Endothelial cell of umbilical vein (primary cell): ENCODE measurements around the gene MAML1. TPM values are rescaled to one million over a fixed set of nuclear protein-coding genes. Genes with fewer than 3 reads are reported as not detected.

Experiments used
- BruUV-seq: library from RNA; stranded (reverse); fragments of 400-500 nt; replicated peaks from 2 replicates; lab custom pipeline; 2021; lab: Mats Ljungman, UMichigan
- CTCF ChIA-PET: fragments of 300-600, 350-600 bp; sonication (Branson Sonifier 250); formaldehyde crosslinking; loops from one replicate; lab custom pipeline; 2021; ENCODE audit warnings: antibody characterized with exemption, inconsistent platforms; lab: Charles Lee
- POLR2A ChIA-PET: fragments of 300-600, 350-600 bp; sonication (Branson Sonifier 250); formaldehyde crosslinking; loops from one replicate; lab custom pipeline; 2021; ENCODE audit warnings: antibody characterized with exemption, inconsistent platforms; lab: Charles Lee
- DNase-seq: peaks from one replicate; pipeline ENCODE4 v3.0.0-alpha.2; 2011; ENCODE audit warnings: low read depth, low spot score
- FAIRE-seq: peaks from 2 replicates; lab custom pipeline; 2011; peaks lifted over from hg19 to GRCh38; lab: Jason Lieb, UNC
- H2AFZ ChIP-seq: 2 replicates; pipeline ENCODE4 v1.6.0; 2012; ENCODE audit warnings: low read depth, low read length, control low read depth, inconsistent platforms
- H3K27ac ChIP-seq: 2 replicates; pipeline ENCODE4 v1.5.1; 2011; ENCODE audit warnings: low read depth, mild to moderate bottlenecking, control low read depth, low read length, moderate library complexity; ENCODE audit not compliant: insufficient read depth
- H3K27me3 ChIP-seq, 2 experiments: 2 replicates each; pipeline versions ENCODE4 v1.6.0 to v1.6.1; 2011; ENCODE audit warnings: low read length in 2 of 2, mixed read lengths in 1 of 2; ENCODE audit not compliant: control insufficient read depth in 2 of 2, insufficient read depth in 2 of 2
- H3K36me3 ChIP-seq, 2 experiments: 2 replicates in 1 of 2; 3 replicates in 1 of 2; pipeline ENCODE4 v1.5.1; 2011; ENCODE audit warnings: low read length in 2 of 2, mild to moderate bottlenecking in 1 of 2, moderate library complexity in 1 of 2; ENCODE audit not compliant: control insufficient read depth in 2 of 2, insufficient read depth in 2 of 2; ENCODE audit errors: extremely low read depth in 1 of 2
- H3K4me1 ChIP-seq: 3 replicates; pipeline ENCODE4 v1.5.1; 2011; ENCODE audit warnings: mild to moderate bottlenecking, low read length; ENCODE audit not compliant: control insufficient read depth, insufficient read depth; ENCODE audit errors: extremely low read depth
- H3K4me2 ChIP-seq: 2 replicates; pipeline ENCODE4 v1.6.1; 2011; ENCODE audit warnings: low read length, control low read depth, mixed read lengths; ENCODE audit not compliant: insufficient read depth
- H3K4me3 ChIP-seq, 3 experiments: fragments of 200-600 bp in 1 of 3; sonication (generic), shearing (Covaris generic) in 1 of 3; replicated peaks in 1 of 3; 2 replicates each; pipeline ENCODE4 v1.5.1; 2011 to 2016; ENCODE audit warnings: control low read depth in 3 of 3, low read length in 3 of 3, mild to moderate bottlenecking in 2 of 3, inconsistent platforms in 1 of 3, low read depth in 1 of 3, moderate library complexity in 1 of 3; ENCODE audit not compliant: insufficient read depth in 1 of 3
- H3K79me2 ChIP-seq: 2 replicates; pipeline ENCODE4 v1.6.0; 2012; ENCODE audit warnings: low read length, inconsistent platforms; ENCODE audit not compliant: control insufficient read depth, insufficient read depth
- H3K9ac ChIP-seq: replicated peaks from 2 replicates; pipeline ENCODE3; 2011; ENCODE audit warnings: low read length, control low read depth; ENCODE audit not compliant: insufficient read depth; ENCODE audit errors: extremely low read depth
- H3K9me1 ChIP-seq: replicated peaks from 3 replicates; pipeline ENCODE4 v1.6.0; 2011; ENCODE audit warnings: mild to moderate bottlenecking, low read length; ENCODE audit not compliant: control insufficient read depth, insufficient read depth; ENCODE audit errors: extremely low read depth
- H3K9me3 ChIP-seq: replicated peaks from 2 replicates; pipeline ENCODE4 v1.5.1; 2012; ENCODE audit warnings: low read length, inconsistent platforms; ENCODE audit not compliant: control insufficient read depth, insufficient read depth
- H4K20me1 ChIP-seq: replicated peaks from 2 replicates; pipeline ENCODE3; 2011; ENCODE audit warnings: mild to moderate bottlenecking, low read length; ENCODE audit not compliant: control insufficient read depth, insufficient read depth; ENCODE audit errors: extremely low read depth
- EZH2 ChIP-seq: IDR thresholded peaks from 2 replicates; pipeline ENCODE4 v1.6.1; 2012; ENCODE audit warnings: borderline replicate concordance, low read depth, mild to moderate bottlenecking, moderate library complexity, low read length, inconsistent platforms; ENCODE audit not compliant: severe bottlenecking
- FOS ChIP-seq: IDR thresholded peaks from 2 replicates; pipeline ENCODE4 v1.6.1; 2011; ENCODE audit warnings: mild to moderate bottlenecking, low read length, moderate library complexity, borderline replicate concordance; ENCODE audit not compliant: insufficient read depth
- GATA2 ChIP-seq: IDR thresholded peaks from 2 replicates; pipeline ENCODE4 v1.7.0; 2011; ENCODE audit warnings: low read depth, mild to moderate bottlenecking, moderate library complexity, mixed read lengths, low read length; ENCODE audit not compliant: insufficient read length, insufficient read depth
- JUN ChIP-seq: IDR thresholded peaks from 2 replicates; pipeline ENCODE4 v1.6.1; 2011; ENCODE audit warnings: borderline replicate concordance, low read depth; ENCODE audit not compliant: insufficient read length, insufficient read depth
- MYC ChIP-seq: IDR thresholded peaks from one replicate; pipeline ENCODE4 v1.6.1; 2011; ENCODE audit warnings: mild to moderate bottlenecking, low read depth, low read length
- POLR2A ChIP-seq: IDR thresholded peaks from 2 replicates; pipeline ENCODE4 v1.6.1; 2012; ENCODE audit warnings: low read depth, mild to moderate bottlenecking, control low read depth, low read length
- POLR2AphosphoS5 ChIP-seq: IDR thresholded peaks from 2 replicates; pipeline ENCODE4 v1.6.1; 2012; ENCODE audit warnings: low read depth, mild to moderate bottlenecking, control low read depth, low read length, moderate library complexity; ENCODE audit not compliant: insufficient read depth
- dilution Hi-C: fragments of 300-500 bp; cut with MboI; formaldehyde crosslinking; loops from one replicate; pipeline ENCODE4 v1.15.0; 2019; ENCODE audit warnings: low sequenced_read_pairs; ENCODE audit not compliant: extremely low pct_ligation_motif_present
- intact Hi-C: fragments of 100-400 bp; cut with micrococcal nuclease; formaldehyde crosslinking; loops from one replicate; pipeline ENCODE4 v1.10.0; 2022
- polyA plus RNA-seq, 4 experiments: library from polyadenylated mRNA; depleted of rRNA in 3 of 4; stranded (reverse) in 3 of 4; unstranded in 1 of 4; fragments of >200 nt; gene quantifications; 2 replicates each; pipeline versions ENCODE4 v1.2.1 to v1.2.3, GENCODE V29; 2011 to 2012; ENCODE audit warnings: missing spikeins in 1 of 4
- total RNA-seq: library from RNA; stranded (reverse); gene quantifications from 2 replicates; pipeline ENCODE4 v1.2.3, GENCODE V29; 2021
- TF ChIP-seq, protein P1 (sequence below): IDR thresholded peaks from 2 replicates; pipeline ENCODE4 v1.6.1; 2011; ENCODE audit not compliant: insufficient read depth, insufficient read length
- TF ChIP-seq, protein P2 (sequence below), 2 donors: IDR thresholded peaks; 1 replicate in 1 of 2; 2 replicates in 1 of 2; pipeline ENCODE4 v1.5.1; 2011; ENCODE audit warnings: low read length in 2 of 2, mild to moderate bottlenecking in 2 of 2, moderate library complexity in 2 of 2, control low read depth in 1 of 2, inconsistent platforms in 1 of 2, low read depth in 1 of 2; ENCODE audit not compliant: insufficient read depth in 1 of 2; ENCODE audit errors: extremely low read depth in 1 of 2

MAML1 gene
- total and polyA plus RNA-seq, 2 donors (not counting 3 experiments of a cell fraction or from before 2014, with no cell fraction given), result 12.4 to 29.0 TPM

DNA sequence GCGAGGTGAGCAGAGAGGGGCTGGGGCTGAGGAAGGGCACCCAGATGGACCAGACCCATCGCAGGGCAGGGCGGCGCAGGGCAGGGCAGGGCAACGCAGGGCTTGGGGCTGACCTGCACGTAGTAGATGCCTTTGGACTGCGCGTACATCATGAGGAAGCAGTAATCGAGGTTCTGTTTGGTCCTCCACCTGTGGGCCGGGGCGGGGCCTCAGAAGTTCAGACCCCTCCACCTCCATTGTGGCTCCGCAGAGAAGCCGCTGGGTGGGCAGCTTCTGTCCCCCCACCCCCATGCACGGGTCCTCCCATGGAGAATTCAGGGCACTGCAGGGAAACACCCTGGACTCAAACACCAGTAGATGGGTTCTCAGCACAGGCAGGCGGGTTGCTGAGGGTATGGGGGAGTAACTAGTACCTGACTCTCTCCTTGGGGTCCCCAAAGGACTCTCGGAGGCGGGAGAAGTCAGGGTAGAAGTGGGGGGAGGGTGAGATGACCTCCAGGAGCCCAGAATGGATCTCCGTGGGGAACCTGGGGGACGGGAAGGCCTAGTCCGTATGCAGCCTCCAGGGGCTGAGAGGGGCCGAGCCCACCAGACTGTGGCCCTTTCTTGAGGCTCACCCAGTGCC is 67.6 kb downstream of the MAML1 start:
- no peaks in the 10 kb centered on the region for H3K9me1 ChIP-seq
- ChIA-PET CTCF (no interaction called here), POLR2A (no interaction called here)
- no peaks in the 10 kb centered on the region for H4K20me1 ChIP-seq
- H3K27me3 ChIP-seq, result no peaks in the 10 kb centered on the region
- BruUV-seq, result no TSS peak
- FAIRE-seq (no peak), DNase-seq (no peak)
- H3K4me2 ChIP-seq, result no peak overlapping the region
- intact Hi-C loops, result loop anchor here (5.0 kb wide), 1 partner anchor 272 kb away; the partner anchor contains the start of gene RNF130
- H3K79me2 ChIP-seq, result peaks cover 22% of the 10 kb centered on the region
- H2AFZ ChIP-seq, result no peak overlapping the region
- no peak overlapping the region for H3K27ac ChIP-seq
- H3K4me1 ChIP-seq, result peaks cover 22% of the 10 kb centered on the region
- H3K9ac ChIP-seq, result no peak overlapping the region
- H3K36me3 ChIP-seq, result peaks cover 10 to 41% of the 10 kb centered on the region in 2 experiments
- no peaks in the 10 kb centered on the region for H3K9me3 ChIP-seq
- dilution Hi-C loops, result no loop called here
- H3K4me3 ChIP-seq, result no peak overlapping the region
- TF ChIP-seq JUN (no peak), POLR2AphosphoS5 (no peak), MYC (no peak), POLR2A (no peak)
- TF ChIP-seq, protein P1, sequence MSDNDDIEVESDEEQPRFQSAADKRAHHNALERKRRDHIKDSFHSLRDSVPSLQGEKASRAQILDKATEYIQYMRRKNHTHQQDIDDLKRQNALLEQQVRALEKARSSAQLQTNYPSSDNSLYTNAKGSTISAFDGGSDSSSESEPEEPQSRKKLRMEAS, result no peak

DNA sequence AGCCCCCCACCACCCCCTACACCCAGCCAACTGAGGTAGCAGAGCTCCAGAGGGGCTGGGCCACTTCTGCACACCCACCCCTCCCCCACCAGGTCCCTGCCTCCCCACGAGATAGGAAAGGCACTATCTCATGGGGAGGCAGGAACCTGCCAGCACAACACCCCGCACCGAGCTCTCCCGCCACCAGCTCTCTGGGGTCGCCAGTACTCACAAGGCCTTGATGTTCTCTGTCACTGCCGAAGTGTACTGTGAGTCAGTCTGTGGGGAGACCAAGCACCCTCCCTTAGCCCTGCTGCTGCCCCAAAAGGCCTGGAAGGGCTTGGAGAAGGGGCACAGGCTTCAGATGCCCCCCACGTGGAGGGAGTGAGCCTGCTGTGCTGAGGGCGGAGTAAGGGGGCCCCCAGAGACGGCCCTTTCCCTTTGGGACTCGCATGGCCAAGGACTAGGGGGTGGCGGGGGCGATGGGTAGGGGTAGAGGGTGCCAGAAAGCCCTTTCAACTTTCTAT is 68.1 kb downstream of the MAML1 start:
- dilution Hi-C loops, result no loop called here
- Histone ChIP-seq H3K9me3 (no peaks in the 10 kb centered on the region), H2AFZ (no peak overlapping the region), H3K4me2 (no peak overlapping the region), H3K27ac (no peak overlapping the region), H3K36me3 (peaks cover 10 to 41% of the 10 kb centered on the region in 2 experiments), H3K9ac (no peak overlapping the region), H3K79me2 (peaks cover 28% of the 10 kb centered on the region), H3K9me1 (no peaks in the 10 kb centered on the region), H4K20me1 (no peaks in the 10 kb centered on the region), H3K4me3 (no peak overlapping the region), H3K27me3 (no peaks in the 10 kb centered on the region), H3K4me1 (peaks cover 25% of the 10 kb centered on the region)
- POLR2A ChIA-PET, result no interaction called here
- CTCF ChIA-PET, result interaction anchor here (2.4 kb wide), 1 partner anchor 36 kb away, joined by 12 read pairs; no protein-coding TSS in a partner anchor
- FAIRE-seq, result no peak
- intact Hi-C loops, result loop anchor here (5.0 kb wide), 1 partner anchor 272 kb away; the partner anchor contains the start of gene RNF130
- BruUV-seq, result no TSS peak
- DNase-seq, result no peak
- TF ChIP-seq, protein P1, result no peak
- TF ChIP-seq MYC (no peak), POLR2A (no peak), JUN (no peak), POLR2AphosphoS5 (no peak), FOS (no peak), EZH2 (no peak), GATA2 (no peak)
- TF ChIP-seq, protein P2, sequence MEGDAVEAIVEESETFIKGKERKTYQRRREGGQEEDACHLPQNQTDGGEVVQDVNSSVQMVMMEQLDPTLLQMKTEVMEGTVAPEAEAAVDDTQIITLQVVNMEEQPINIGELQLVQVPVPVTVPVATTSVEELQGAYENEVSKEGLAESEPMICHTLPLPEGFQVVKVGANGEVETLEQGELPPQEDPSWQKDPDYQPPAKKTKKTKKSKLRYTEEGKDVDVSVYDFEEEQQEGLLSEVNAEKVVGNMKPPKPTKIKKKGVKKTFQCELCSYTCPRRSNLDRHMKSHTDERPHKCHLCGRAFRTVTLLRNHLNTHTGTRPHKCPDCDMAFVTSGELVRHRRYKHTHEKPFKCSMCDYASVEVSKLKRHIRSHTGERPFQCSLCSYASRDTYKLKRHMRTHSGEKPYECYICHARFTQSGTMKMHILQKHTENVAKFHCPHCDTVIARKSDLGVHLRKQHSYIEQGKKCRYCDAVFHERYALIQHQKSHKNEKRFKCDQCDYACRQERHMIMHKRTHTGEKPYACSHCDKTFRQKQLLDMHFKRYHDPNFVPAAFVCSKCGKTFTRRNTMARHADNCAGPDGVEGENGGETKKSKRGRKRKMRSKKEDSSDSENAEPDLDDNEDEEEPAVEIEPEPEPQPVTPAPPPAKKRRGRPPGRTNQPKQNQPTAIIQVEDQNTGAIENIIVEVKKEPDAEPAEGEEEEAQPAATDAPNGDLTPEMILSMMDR (IDR thresholded peaks at IDR 0.05; ENCODE audit: extremely low read depth in 1 of 2, insufficient read depth in 1 of 2, low read depth in 1 of 2, low read length in 2 of 2), result no peak
